Measurements from ENCODE around the gene C6orf89.
A peak's percentile ranks its signal among the peaks of the same experiment; 100 is the strongest.

The C6orf89 gene, protein sequence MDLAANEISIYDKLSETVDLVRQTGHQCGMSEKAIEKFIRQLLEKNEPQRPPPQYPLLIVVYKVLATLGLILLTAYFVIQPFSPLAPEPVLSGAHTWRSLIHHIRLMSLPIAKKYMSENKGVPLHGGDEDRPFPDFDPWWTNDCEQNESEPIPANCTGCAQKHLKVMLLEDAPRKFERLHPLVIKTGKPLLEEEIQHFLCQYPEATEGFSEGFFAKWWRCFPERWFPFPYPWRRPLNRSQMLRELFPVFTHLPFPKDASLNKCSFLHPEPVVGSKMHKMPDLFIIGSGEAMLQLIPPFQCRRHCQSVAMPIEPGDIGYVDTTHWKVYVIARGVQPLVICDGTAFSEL

DNA sequence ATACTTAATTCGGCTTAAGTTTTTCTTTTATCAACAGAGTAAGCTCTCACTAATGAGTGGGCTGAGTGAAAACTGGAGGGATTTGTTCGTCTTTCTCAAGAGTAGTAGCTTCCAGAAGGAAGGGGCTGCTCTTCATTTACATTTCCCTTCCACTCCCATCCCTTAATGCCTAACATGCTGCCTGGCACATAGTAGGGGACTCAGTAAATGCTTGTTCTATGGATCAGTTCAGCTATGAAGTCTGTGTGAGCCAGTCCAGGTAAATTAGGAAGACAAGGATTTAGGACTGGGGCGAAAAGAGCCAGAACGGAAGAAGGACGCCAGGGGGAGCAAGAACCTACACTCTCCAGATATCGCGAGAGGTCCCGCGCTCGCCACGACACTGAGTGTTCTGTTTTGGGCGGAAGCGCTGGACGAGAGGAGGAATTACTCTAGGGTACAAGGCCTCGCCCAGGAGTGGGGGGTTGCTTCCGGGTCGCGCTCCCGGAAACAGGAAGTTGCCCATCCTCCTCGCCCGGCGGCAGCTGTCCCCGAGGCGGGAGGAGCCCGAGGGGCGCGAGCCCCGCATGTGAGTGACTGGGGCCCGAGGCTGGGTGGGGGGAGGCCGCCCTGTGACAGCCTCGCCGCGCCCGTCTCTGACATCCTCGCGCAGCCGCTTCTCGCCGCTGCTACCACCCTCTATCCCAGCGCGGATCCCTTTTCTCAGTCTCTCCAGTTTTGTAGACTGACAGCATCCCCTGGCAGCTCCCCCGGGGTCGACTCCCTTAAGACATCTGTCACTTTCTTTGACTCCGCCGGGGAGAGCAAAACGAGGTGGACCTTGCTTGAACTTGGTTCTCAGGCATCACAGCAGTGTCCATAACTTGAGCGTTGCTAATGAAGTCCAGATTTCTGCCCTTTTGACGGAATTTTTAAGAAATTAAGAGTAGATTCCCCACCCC lies at the start of gene C6orf89:
Gene C6orf89, plus strand, starts transcription at position 492 of the 941 bp plus-strand sequence. CDS start 13,493 bp downstream, outside the sequence.
- H3K4me3 ChIP-seq (ENCODE audit: low read depth, low read length), result peak within 1 kb of the TSS; percentile 70

- H3K4me3 ChIP-seq (ENCODE audit: low read depth, low read length), result no peak overlapping the region
Measured at GRCh38 chr6:36836111-36837021, 49.4 kb upstream of the C6orf89 start.

GRCh38 chr6:36837022-36837339 lies 48.8 kb upstream of the C6orf89 start:
- H3K4me3 ChIP-seq (ENCODE audit: low read depth, low read length), result no peak overlapping the region

DNA sequence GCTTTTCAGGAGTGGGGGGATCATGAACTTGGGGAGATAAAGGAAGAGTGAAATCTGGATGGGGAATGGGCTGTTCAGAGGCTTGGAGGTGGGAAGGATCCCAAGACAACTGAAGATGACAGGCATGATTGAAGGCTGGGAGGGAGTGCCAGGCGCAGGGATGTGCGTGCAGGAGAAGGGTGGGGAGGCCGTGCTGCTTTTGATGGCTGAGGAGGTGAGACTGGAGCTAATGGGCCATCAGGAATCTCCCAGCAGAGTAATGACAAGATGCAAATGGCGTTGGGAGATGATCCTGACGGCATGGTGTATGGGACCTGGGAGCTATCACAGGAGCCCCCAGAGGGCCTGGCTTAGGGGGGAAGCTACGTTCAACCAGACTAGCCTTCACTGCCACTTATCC lies 48.1 kb upstream of the C6orf89 start:
- no peak overlapping the region for H3K4me3 ChIP-seq (ENCODE audit: low read depth, low read length)

- H3K4me3 ChIP-seq (ENCODE audit: low read depth, low read length), result peak within 1 kb of the TSS; percentile 58
Measured at GRCh38 chr6:36838896-36839748, 46.6 kb upstream of the C6orf89 start, which contains the start of gene CPNE5. Gene CPNE5 (minus strand): TSS chr6:36839444. CDS start chr6:36839377, 67 bp downstream.

DNA sequence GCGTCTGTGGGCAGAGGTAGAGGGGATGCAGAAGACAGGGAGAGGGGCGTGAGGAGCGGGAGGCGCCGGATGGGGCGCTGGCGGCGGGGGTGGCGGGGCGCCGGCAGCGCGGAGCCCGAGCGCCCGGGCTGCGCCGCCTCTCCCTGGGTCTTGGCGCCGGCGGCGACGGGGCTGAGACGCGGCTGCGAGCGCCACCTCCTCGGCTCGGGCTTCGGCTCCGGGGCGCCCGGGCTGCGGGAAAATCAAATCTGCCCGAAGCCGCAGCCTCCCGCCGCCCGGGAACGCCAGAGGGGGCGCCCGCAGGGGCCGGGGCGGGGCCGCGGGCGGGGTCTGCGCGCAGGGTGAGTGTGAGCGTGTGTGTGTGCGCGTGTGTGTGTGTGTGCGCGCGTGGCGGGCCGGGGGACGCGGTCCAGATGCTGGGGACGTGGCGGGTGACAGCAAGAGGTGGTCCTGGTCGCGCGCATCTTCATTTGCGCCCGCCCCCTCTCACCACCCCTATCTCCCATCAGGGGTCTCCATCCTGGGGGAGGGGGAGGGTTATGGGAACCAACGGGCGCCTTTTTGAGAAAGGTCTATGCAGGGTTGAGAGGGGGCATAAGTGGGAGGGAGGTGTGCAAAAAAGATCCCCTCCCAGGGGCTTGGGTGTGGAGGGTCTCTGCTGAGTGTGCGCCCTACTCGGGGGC lies 45.9 kb upstream of the C6orf89 start:
- peak overlapping the region; percentile 58 for H3K4me3 ChIP-seq (ENCODE audit: low read depth, low read length)

- peak overlapping the region; percentile 58 for H3K4me3 ChIP-seq (ENCODE audit: low read depth, low read length)
Measured at GRCh38 chr6:36840432-36841403, 45.0 kb upstream of the C6orf89 start.

DNA sequence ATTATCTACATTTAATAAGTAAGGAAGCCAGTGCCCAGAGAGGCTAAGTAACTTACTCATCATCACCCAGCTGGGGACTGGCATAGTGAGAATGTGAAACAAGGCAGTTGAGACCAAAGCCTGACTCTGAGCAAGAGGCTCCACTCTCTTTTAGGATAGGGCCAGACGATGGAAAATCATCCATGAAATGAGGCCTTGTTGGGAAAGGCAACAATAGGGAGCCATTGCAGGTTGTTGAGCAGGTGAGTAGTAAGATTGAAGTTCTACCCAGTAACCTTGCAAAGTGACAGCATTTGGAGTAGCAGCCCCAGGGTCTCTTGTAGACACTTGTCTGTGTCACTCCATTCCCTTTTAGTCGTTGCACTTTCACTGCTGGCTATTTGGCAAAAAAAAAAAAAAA lies 44.0 kb upstream of the C6orf89 start:
- no peak overlapping the region for H3K4me3 ChIP-seq (ENCODE audit: low read depth, low read length)

- H3K4me3 ChIP-seq (ENCODE audit: low read depth, low read length), result no peak overlapping the region
Measured at GRCh38 chr6:36843170-36843569, 42.6 kb upstream of the C6orf89 start.

GRCh38 chr6:36844232-36845170 lies 41.3 kb upstream of the C6orf89 start:
- no peak overlapping the region for H3K4me3 ChIP-seq (ENCODE audit: low read depth, low read length)

- no peak overlapping the region for H3K4me3 ChIP-seq (ENCODE audit: low read depth, low read length)
Measured at GRCh38 chr6:36845233-36845632, 40.5 kb upstream of the C6orf89 start.

DNA sequence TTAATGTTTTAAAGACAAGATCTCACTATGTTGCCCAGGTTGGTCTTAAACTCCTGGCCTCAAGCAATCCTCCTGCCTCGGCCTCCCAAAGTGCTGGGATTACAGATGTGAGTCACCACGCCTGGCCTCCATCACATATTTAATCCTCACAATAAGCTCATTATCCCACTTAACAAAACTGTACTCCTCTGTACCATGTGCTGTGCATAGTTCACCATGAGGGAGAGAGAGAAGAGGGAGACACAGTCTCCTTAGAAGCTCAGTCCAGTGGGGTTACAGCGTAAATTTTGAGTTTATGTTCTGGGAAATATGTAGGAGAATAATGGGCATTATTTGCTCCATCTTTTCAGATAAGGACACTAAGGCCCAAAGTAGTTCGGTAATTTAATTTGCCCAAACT lies 38.6 kb upstream of the C6orf89 start:
- H3K4me3 ChIP-seq (ENCODE audit: low read depth, low read length), result no peak overlapping the region

- H3K4me3 ChIP-seq (ENCODE audit: low read depth, low read length), result no peak overlapping the region
Measured at GRCh38 chr6:36847991-36848390, 37.8 kb upstream of the C6orf89 start.

- H3K4me3 ChIP-seq (ENCODE audit: low read depth, low read length), result no peak overlapping the region
Measured at GRCh38 chr6:36848658-36849441, 36.9 kb upstream of the C6orf89 start.

GRCh38 chr6:36850021-36850420 lies 35.7 kb upstream of the C6orf89 start:
- no peak overlapping the region for H3K4me3 ChIP-seq (ENCODE audit: low read depth, low read length)

GRCh38 chr6:36851149-36851614 lies 34.6 kb upstream of the C6orf89 start:
- H3K4me3 ChIP-seq (ENCODE audit: low read depth, low read length), result no peak overlapping the region
